ENCODE results near the gene MYO5B.

DNA sequence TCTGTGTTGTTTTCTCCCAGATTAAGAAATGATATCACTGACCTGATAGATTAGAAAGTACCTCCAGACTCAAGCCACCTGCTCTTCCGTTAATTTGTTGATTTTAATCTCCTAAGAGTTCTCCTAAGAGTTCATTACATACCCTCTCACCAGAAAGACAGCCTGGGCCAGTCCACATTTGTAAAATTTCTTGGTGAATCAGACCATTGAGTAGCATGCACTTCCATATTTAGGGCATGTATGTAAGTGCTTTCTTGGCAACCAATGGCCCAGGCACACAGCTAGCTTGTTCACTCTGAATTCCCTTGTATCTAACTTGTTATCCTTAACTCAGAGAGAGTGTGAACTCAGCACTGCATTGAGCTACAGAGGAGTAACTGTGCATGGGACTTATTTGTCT is 223.5 kb downstream of the MYO5B start:
- TF ChIP-seq, protein P1, sequence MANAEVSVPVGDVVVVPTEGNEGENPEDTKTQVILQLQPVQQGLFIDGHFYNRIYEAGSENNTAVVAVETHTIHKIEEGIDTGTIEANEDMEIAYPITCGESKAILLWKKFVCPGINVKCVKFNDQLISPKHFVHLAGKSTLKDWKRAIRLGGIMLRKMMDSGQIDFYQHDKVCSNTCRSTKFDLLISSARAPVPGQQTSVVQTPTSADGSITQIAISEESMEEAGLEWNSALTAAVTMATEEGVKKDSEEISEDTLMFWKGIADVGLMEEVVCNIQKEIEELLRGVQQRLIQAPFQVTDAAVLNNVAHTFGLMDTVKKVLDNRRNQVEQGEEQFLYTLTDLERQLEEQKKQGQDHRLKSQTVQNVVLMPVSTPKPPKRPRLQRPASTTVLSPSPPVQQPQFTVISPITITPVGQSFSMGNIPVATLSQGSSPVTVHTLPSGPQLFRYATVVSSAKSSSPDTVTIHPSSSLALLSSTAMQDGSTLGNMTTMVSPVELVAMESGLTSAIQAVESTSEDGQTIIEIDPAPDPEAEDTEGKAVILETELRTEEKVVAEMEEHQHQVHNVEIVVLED (CRISPR knock-in tag; IDR thresholded peaks at IDR 0.05): no peak
- no peak for TF ChIP-seq SNRNP70 (optimal IDR thresholded peaks at IDR 0.05; ENCODE audit: low read depth, low read length)
- no peak for TF ChIP-seq POLR2A (conservative IDR thresholded peaks at IDR 0.05)
- TF ChIP-seq PCBP1 (IDR thresholded peaks at IDR 0.05; ENCODE audit: low read depth, low read length, poor library complexity, severe bottlenecking): no peak
- no peak for TF ChIP-seq SMARCC2 (IDR thresholded peaks at IDR 0.05; ENCODE audit: low read depth)
- TF ChIP-seq CBX1 (IDR thresholded peaks at IDR 0.05; ENCODE audit: low read depth): no peak
- TF ChIP-seq HMG20A (CRISPR knock-in tag; conservative IDR thresholded peaks at IDR 0.05): no peak
- TF ChIP-seq YY1 (IDR thresholded peaks at IDR 0.05; ENCODE audit: borderline replicate concordance in 1 of 3, control insufficient read depth in 1 of 3, extremely low read depth in 1 of 3, insufficient read depth in 3 of 3, insufficient read length in 1 of 3, insufficient replicate concordance in 2 of 3, low read depth in 1 of 3, low read length in 2 of 3): no peak
- TF ChIP-seq, protein P2, sequence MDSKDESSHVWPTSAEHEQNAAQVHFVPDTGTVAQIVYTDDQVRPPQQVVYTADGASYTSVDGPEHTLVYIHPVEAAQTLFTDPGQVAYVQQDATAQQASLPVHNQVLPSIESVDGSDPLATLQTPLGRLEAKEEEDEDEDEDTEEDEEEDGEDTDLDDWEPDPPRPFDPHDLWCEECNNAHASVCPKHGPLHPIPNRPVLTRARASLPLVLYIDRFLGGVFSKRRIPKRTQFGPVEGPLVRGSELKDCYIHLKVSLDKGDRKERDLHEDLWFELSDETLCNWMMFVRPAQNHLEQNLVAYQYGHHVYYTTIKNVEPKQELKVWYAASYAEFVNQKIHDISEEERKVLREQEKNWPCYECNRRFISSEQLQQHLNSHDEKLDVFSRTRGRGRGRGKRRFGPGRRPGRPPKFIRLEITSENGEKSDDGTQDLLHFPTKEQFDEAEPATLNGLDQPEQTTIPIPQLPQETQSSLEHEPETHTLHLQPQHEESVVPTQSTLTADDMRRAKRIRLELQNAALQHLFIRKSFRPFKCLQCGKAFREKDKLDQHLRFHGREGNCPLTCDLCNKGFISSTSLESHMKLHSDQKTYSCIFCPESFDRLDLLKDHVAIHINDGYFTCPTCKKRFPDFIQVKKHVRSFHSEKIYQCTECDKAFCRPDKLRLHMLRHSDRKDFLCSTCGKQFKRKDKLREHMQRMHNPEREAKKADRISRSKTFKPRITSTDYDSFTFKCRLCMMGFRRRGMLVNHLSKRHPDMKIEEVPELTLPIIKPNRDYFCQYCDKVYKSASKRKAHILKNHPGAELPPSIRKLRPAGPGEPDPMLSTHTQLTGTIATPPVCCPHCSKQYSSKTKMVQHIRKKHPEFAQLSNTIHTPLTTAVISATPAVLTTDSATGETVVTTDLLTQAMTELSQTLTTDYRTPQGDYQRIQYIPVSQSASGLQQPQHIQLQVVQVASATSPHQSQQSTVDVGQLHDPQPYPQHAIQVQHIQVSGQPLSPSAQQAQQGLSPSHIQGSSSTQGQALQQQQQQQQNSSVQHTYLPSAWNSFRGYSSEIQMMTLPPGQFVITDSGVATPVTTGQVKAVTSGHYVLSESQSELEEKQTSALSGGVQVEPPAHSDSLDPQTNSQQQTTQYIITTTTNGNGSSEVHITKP (IDR thresholded peaks at IDR 0.05; ENCODE audit: partially characterized antibody): no peak
